ENCODE results near the gene PGF.

PGF gene

GRCh38 chr14:74963178-74963704 lies 7.8 kb upstream of the PGF start:
- no peak for DNase-seq (ENCODE audit: low read depth)
- H3K4me3 ChIP-seq (ENCODE audit: low read depth, low read length) = no peak overlapping the region
- TF ChIP-seq CTCF (IDR thresholded peaks at IDR 0.05; ENCODE audit: control insufficient read depth, extremely low read depth, insufficient read depth) = no peak

GRCh38 chr14:74962493-74962892 lies 7.1 kb upstream of the PGF start:
- DNase-seq (ENCODE audit: low read depth) = no peak
- no peak overlapping the region for H3K4me3 ChIP-seq (ENCODE audit: low read depth, low read length)
- no peak for TF ChIP-seq CTCF (IDR thresholded peaks at IDR 0.05; ENCODE audit: control insufficient read depth, extremely low read depth, insufficient read depth)

- H3K4me3 ChIP-seq (ENCODE audit: low read depth, low read length) = no peak overlapping the region
- TF ChIP-seq CTCF (IDR thresholded peaks at IDR 0.05; ENCODE audit: control insufficient read depth, extremely low read depth, insufficient read depth) = no peak
- no peak for DNase-seq (ENCODE audit: low read depth)
These were observed 6.6 kb upstream of the PGF start for GRCh38 chr14:74962046-74962445.

GRCh38 chr14:74961238-74961911 lies 6.0 kb upstream of the PGF start:
- H3K4me3 ChIP-seq (ENCODE audit: low read depth, low read length) = no peak overlapping the region
- TF ChIP-seq CTCF (IDR thresholded peaks at IDR 0.05; ENCODE audit: control insufficient read depth, extremely low read depth, insufficient read depth) = no peak
- DNase-seq (ENCODE audit: low read depth) = no peak

GRCh38 chr14:74960736-74961135 lies 5.3 kb upstream of the PGF start:
- no peak for TF ChIP-seq CTCF (IDR thresholded peaks at IDR 0.05; ENCODE audit: control insufficient read depth, extremely low read depth, insufficient read depth)
- no peak for DNase-seq (ENCODE audit: low read depth)
- H3K4me3 ChIP-seq (ENCODE audit: low read depth, low read length) = no peak overlapping the region

GRCh38 chr14:74959596-74960180 lies 4.3 kb upstream of the PGF start:
- DNase-seq (ENCODE audit: low read depth) = no peak
- TF ChIP-seq CTCF (IDR thresholded peaks at IDR 0.05; ENCODE audit: control insufficient read depth, extremely low read depth, insufficient read depth) = no peak
- no peak overlapping the region for H3K4me3 ChIP-seq (ENCODE audit: low read depth, low read length)
